A673 (cell line): Measurements from ENCODE around the gene MAP3K19. TPM values are rescaled to one million over a fixed set of nuclear protein-coding genes. Genes with fewer than 3 reads are reported as not detected.

Experiments
- BruUV-seq: library from RNA; stranded (reverse); fragments of 400-500 nt; replicated peaks from 2 replicates; lab custom pipeline; 2021; lab: Mats Ljungman, UMichigan
- CTCF ChIA-PET: fragments of 300-600 bp; sonication (Branson Sonifier 250); formaldehyde crosslinking; loops from one replicate; lab custom pipeline; 2022; ENCODE audit warnings: antibody characterized with exemption; lab: Charles Lee
- POLR2A ChIA-PET: fragments of 300-600 bp; sonication (Branson Sonifier 250); formaldehyde crosslinking; loops from one replicate; lab custom pipeline; 2022; ENCODE audit warnings: antibody characterized with exemption; ENCODE audit not compliant: low non-redundant PET; lab: Charles Lee
- DNase-seq: peaks from one replicate; pipeline ENCODE4 v3.0.0-alpha.2; 2015; ENCODE audit warnings: low spot score
- H3K27ac ChIP-seq: fragments of 200-600 bp; sonication (generic); 2 replicates; pipeline ENCODE4 v1.5.1; 2016; ENCODE audit warnings: mixed run types, low read depth, mild to moderate bottlenecking, mixed read lengths, antibody characterized with exemption, low read length; ENCODE audit not compliant: poor library complexity, severe bottlenecking
- H3K27me3 ChIP-seq: fragments of 200-600 bp; sonication (generic); replicated peaks from 2 replicates; pipeline ENCODE4 v1.6.1; 2017; ENCODE audit warnings: mixed run types, low read depth, mild to moderate bottlenecking, mixed read lengths, antibody characterized with exemption, low read length; ENCODE audit not compliant: insufficient read depth, poor library complexity
- H3K36me3 ChIP-seq: fragments of 200-600 bp; sonication (generic); 2 replicates; pipeline ENCODE4 v1.6.1; 2016; ENCODE audit warnings: mixed run types, mild to moderate bottlenecking, mixed read lengths, antibody characterized with exemption, low read length; ENCODE audit not compliant: insufficient read depth, poor library complexity, severe bottlenecking
- H3K4me1 ChIP-seq: fragments of 200-600 bp; sonication (generic); 2 replicates; pipeline ENCODE4 v1.6.1; 2017; ENCODE audit warnings: mixed run types, mild to moderate bottlenecking, mixed read lengths, antibody characterized with exemption, low read length; ENCODE audit not compliant: insufficient read depth, poor library complexity, severe bottlenecking
- H3K4me3 ChIP-seq: fragments of 200-600 bp; sonication (generic); 2 replicates; pipeline ENCODE4 v1.5.1; 2016; ENCODE audit warnings: low read depth, mixed run types, mild to moderate bottlenecking, mixed read lengths, low read length; ENCODE audit not compliant: poor library complexity, severe bottlenecking
- H3K9me3 ChIP-seq: fragments of 200-600 bp; sonication (generic); 2 replicates; pipeline ENCODE4 v1.6.1; 2016; ENCODE audit warnings: mixed run types, low read depth, mild to moderate bottlenecking, mixed read lengths, antibody characterized with exemption, low read length; ENCODE audit not compliant: poor library complexity, severe bottlenecking
- EZH2 ChIP-seq: fragments of 200-600 bp; sonication (generic); IDR thresholded peaks from 2 replicates; pipeline ENCODE4 v1.6.1; 2017; ENCODE audit warnings: borderline replicate concordance, low read depth, mild to moderate bottlenecking, mixed read lengths, antibody characterized with exemption, low read length; ENCODE audit not compliant: poor library complexity, severe bottlenecking
- intact Hi-C: fragments of 100-400 bp; cut with micrococcal nuclease; formaldehyde crosslinking; loops from one replicate; pipeline ENCODE4 v1.10.0; 2022; ENCODE audit not compliant: unreplicated experiment
- total RNA-seq: library from RNA; stranded (reverse); gene quantifications from 2 replicates; pipeline ENCODE4 v1.2.3, GENCODE V29; 2021
- TF ChIP-seq, protein P1 (sequence below): fragments of 300-800, 200-600 bp; sonication (generic); conservative IDR thresholded peaks from 2 replicates; pipeline ENCODE4 v1.5.1; 2017; ENCODE audit warnings: low read depth, mild to moderate bottlenecking, antibody characterized with exemption, low read length, moderate library complexity, mixed read lengths

MAP3K19 gene
- total RNA-seq, 1 experiment from 2014 or later, result not detected

GRCh38 chr2:135005753-135006152 is 41.5 kb downstream of the MAP3K19 start:
- Histone ChIP-seq H3K27me3 (no peaks in the 10 kb centered on the region), H3K27ac (no peak overlapping the region), H3K4me1 (no peaks in the 10 kb centered on the region), H3K9me3 (no peaks in the 10 kb centered on the region), H3K4me3 (no peak overlapping the region), H3K36me3 (no peaks in the 10 kb centered on the region)
- TF ChIP-seq, protein P1, sequence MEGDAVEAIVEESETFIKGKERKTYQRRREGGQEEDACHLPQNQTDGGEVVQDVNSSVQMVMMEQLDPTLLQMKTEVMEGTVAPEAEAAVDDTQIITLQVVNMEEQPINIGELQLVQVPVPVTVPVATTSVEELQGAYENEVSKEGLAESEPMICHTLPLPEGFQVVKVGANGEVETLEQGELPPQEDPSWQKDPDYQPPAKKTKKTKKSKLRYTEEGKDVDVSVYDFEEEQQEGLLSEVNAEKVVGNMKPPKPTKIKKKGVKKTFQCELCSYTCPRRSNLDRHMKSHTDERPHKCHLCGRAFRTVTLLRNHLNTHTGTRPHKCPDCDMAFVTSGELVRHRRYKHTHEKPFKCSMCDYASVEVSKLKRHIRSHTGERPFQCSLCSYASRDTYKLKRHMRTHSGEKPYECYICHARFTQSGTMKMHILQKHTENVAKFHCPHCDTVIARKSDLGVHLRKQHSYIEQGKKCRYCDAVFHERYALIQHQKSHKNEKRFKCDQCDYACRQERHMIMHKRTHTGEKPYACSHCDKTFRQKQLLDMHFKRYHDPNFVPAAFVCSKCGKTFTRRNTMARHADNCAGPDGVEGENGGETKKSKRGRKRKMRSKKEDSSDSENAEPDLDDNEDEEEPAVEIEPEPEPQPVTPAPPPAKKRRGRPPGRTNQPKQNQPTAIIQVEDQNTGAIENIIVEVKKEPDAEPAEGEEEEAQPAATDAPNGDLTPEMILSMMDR, result no peak
- TF ChIP-seq EZH2, result no peak
- ChIA-PET POLR2A (no interaction called here), CTCF (interaction anchor here (1.5 kb wide), 1 partner anchor 704 kb away, joined by 5 read pairs; no protein-coding TSS in a partner anchor)
- no peak for DNase-seq
- BruUV-seq, result no TSS peak
- intact Hi-C loops, result loop anchor here (10.0 kb wide), 2 partner anchors 259 to 459 kb away; no protein-coding TSS in a partner anchor

DNA sequence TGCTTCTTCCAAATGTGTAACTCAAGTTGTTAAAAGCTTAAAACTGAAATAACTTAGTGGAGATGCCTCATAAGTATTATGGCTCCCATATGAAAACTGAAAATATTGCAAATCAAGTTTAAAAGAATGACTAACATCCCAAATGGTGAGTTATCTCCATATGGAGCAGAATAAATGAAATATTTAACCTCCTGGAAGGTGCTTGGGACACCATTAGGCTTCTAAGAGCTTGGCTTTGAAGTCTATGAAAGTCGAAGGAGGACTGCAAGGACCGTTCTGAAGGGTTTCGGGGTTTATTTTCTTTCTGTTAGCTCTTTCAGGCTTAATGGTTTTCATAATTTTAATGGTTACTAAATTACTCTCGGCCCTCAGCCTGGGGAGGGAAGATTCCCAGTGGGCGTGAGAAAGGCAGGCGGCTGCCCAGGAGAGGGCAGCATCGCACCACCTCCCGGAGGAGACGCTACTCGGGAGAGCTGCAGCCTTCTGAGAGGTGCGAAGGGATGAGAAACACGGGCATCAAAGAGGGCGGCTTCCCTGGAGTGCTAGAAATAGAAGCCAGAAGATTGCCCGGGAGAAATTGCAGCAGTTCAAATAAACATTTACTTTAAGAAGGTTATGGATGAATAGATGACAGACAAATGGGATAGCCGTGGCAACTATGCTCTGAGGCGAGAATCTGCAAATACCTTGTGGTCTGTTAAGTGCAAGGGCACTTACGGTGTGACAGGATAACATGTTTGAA is 43.1 kb downstream of the MAP3K19 start:
- peak; percentile 83 for DNase-seq
- POLR2A ChIA-PET, result no interaction called here
- H3K27me3 ChIP-seq, result peaks cover 5% of the 10 kb centered on the region
- intact Hi-C loops, result loop anchor here (1.0 to 10.0 kb wide), 5 partner anchors 261 to 793 kb away; no protein-coding TSS in a partner anchor
- no TSS peak for BruUV-seq
- H3K9me3 ChIP-seq, result no peaks in the 10 kb centered on the region
- H3K4me1 ChIP-seq, result no peaks in the 10 kb centered on the region
- CTCF ChIA-PET, result interaction anchor here (0.6 to 2.1 kb wide), 6 partner anchors 15 to 1902 kb away, joined by 3 to 20 read pairs (median 6); no protein-coding TSS in a partner anchor
- TF ChIP-seq, protein P1, result peak; percentile 97
- TF ChIP-seq EZH2, result no peak
- H3K36me3 ChIP-seq, result no peaks in the 10 kb centered on the region
- no peak overlapping the region for H3K27ac ChIP-seq
- H3K4me3 ChIP-seq, result no peak overlapping the region

- TF ChIP-seq, protein P1, result no peak
- TF ChIP-seq EZH2, result no peak
- BruUV-seq, result no TSS peak
- H3K4me3 ChIP-seq, result no peak overlapping the region
- no peak overlapping the region for H3K27ac ChIP-seq
- no peaks in the 10 kb centered on the region for H3K36me3 ChIP-seq
- intact Hi-C loops, result loop anchor here (5.0 to 10.0 kb wide), 3 partner anchors 262 to 594 kb away; no protein-coding TSS in a partner anchor
- DNase-seq, result no peak
- peaks cover 5% of the 10 kb centered on the region for H3K27me3 ChIP-seq
- CTCF ChIA-PET, result interaction anchor here (1.1 to 1.9 kb wide), 2 partner anchors 14 to 708 kb away, joined by 3 to 20 read pairs; no protein-coding TSS in a partner anchor
- H3K4me1 ChIP-seq, result no peaks in the 10 kb centered on the region
- POLR2A ChIA-PET, result no interaction called here
- H3K9me3 ChIP-seq, result no peaks in the 10 kb centered on the region
These were observed 44.4 kb downstream of the MAP3K19 start for GRCh38 chr2:135002836-135003235.
